Breast epithelium (tissue), 3 donors: ENCODE measurements around the gene KIF26B.

Source experiments
- CTCF ChIP-seq, 3 donors: fragments of 450-650 bp; IDR thresholded peaks; one replicate each; pipeline ENCODE4 v1.5.1; 2016 to 2017; ENCODE audit warnings: antibody characterized with exemption in 3 of 3, mild to moderate bottlenecking in 3 of 3, moderate library complexity in 3 of 3
- POLR2AphosphoS5 ChIP-seq, 3 donors: sonication (generic); formaldehyde crosslinking; IDR thresholded peaks; one replicate each; pipeline ENCODE4 v1.6.1; 2017; ENCODE audit warnings: antibody characterized with exemption in 3 of 3

- TF ChIP-seq CTCF (IDR thresholded peaks at IDR 0.05): no peak
- no peak for TF ChIP-seq POLR2AphosphoS5 (IDR thresholded peaks at IDR 0.05)
Observed at GRCh38 chr1:245605480-245606156, 450.8 kb downstream of the KIF26B start.
